H1 (cell line): ENCODE measurements around the gene LENG9. TPM values are rescaled to one million over a fixed set of nuclear protein-coding genes. Genes with fewer than 3 reads are reported as not detected.

ENCODE experiments used
- CTCF ChIA-PET: fragments of 300-600 bp; sonication (Branson Sonifier 250); formaldehyde crosslinking; loops from one replicate; lab custom pipeline; 2021; ENCODE audit not compliant: partially characterized antibody; lab: Charles Lee
- POLR2A ChIA-PET: fragments of 300-600 bp; sonication (Branson Sonifier 250); formaldehyde crosslinking; loops from one replicate; lab custom pipeline; 2021; ENCODE audit warnings: inconsistent platforms; ENCODE audit not compliant: partially characterized antibody; lab: Charles Lee
- DNase-seq, 2 experiments: peaks; one replicate each; pipeline versions ENCODE4 v3.0.0 to v3.0.0-alpha.2; 2010 to 2022; ENCODE audit warnings: low spot score in 2 of 2, low read depth in 1 of 2, mixed read lengths in 1 of 2
- FAIRE-seq: peaks from 2 replicates; lab custom pipeline; 2011; peaks lifted over from hg19 to GRCh38; lab: Jason Lieb, UNC
- H2AFZ ChIP-seq: 2 replicates; pipeline ENCODE4 v1.8.1; 2012; ENCODE audit warnings: low read length, inconsistent platforms
- H2AK5ac ChIP-seq: 2 replicates; pipeline ENCODE4 v1.6.1; 2013; ENCODE audit warnings: low read depth, low read length
- H2BK120ac ChIP-seq: replicated peaks from 2 replicates; pipeline ENCODE3; 2013; ENCODE audit warnings: low read depth, low read length, inconsistent platforms
- H2BK12ac ChIP-seq: 2 replicates; pipeline ENCODE4 v1.6.1; 2013; ENCODE audit warnings: low read depth, low read length
- H2BK15ac ChIP-seq: 2 replicates; pipeline ENCODE4 v1.6.1; 2013; ENCODE audit warnings: low read length
- H2BK20ac ChIP-seq: 2 replicates; pipeline ENCODE4 v1.6.1; 2013; ENCODE audit warnings: low read length
- H2BK5ac ChIP-seq: 2 replicates; pipeline ENCODE4 v1.6.1; 2013; ENCODE audit warnings: low read depth, low read length
- H3K14ac ChIP-seq: 2 replicates; pipeline ENCODE4 v1.6.1; 2013; ENCODE audit warnings: inconsistent platforms; ENCODE audit not compliant: insufficient read length
- H3K18ac ChIP-seq: 2 replicates; pipeline ENCODE4 v1.6.1; 2013; ENCODE audit warnings: low read length; ENCODE audit errors: extremely low read depth
- H3K23ac ChIP-seq: 2 replicates; pipeline ENCODE4 v1.6.1; 2013; ENCODE audit warnings: inconsistent platforms; ENCODE audit not compliant: insufficient read length
- H3K23me2 ChIP-seq: 2 replicates; pipeline ENCODE4 v1.6.1; 2013; ENCODE audit warnings: low read depth, low read length
- H3K27ac ChIP-seq: 2 replicates; pipeline ENCODE4 v1.6.1; 2011; ENCODE audit warnings: low read depth, low read length, inconsistent platforms
- H3K27me3 ChIP-seq, 4 experiments: replicated peaks in 1 of 4; 1 replicate in 1 of 4; 2 replicates in 3 of 4; pipeline versions ENCODE4 v1.6.1 to v1.8.1; 2011 to 2013; ENCODE audit warnings: low read length in 3 of 4, mild to moderate bottlenecking in 3 of 4, inconsistent platforms in 2 of 4, mixed read lengths in 2 of 4, moderate library complexity in 1 of 4; ENCODE audit not compliant: control insufficient read depth in 3 of 4, insufficient read depth in 3 of 4; ENCODE audit errors: extremely low read depth in 1 of 4
- H3K36me3 ChIP-seq, 4 experiments: 2 replicates each; pipeline versions ENCODE4 v1.6.1 to v1.8.1; 2011 to 2013; ENCODE audit warnings: mild to moderate bottlenecking in 4 of 4, low read length in 3 of 4, moderate library complexity in 2 of 4, control low read depth in 1 of 4, inconsistent platforms in 1 of 4; ENCODE audit not compliant: insufficient read depth in 4 of 4, control insufficient read depth in 2 of 4
- H3K4ac ChIP-seq: replicated peaks from 2 replicates; pipeline ENCODE3; 2013; ENCODE audit warnings: low read length, low read depth, mixed read lengths, inconsistent platforms; ENCODE audit not compliant: insufficient read length
- H3K4me1 ChIP-seq, 4 experiments: replicated peaks in 1 of 4; 1 replicate in 1 of 4; 2 replicates in 3 of 4; pipeline versions ENCODE4 v1.6.1 to v1.8.1; 2011 to 2013; ENCODE audit warnings: low read length in 3 of 4, inconsistent platforms in 2 of 4, mixed read lengths in 1 of 4; ENCODE audit not compliant: insufficient read depth in 4 of 4, control insufficient read depth in 3 of 4
- H3K4me2 ChIP-seq, 2 experiments: 2 replicates each; pipeline versions ENCODE4 v1.6.1 to v1.8.1; 2011 to 2013; ENCODE audit warnings: low read depth in 2 of 2, low read length in 2 of 2, control low read depth in 1 of 2, inconsistent platforms in 1 of 2, mild to moderate bottlenecking in 1 of 2; ENCODE audit not compliant: insufficient read depth in 1 of 2
- H3K4me3 ChIP-seq, 4 experiments: fragments of 200-600, 300-600 bp in 1 of 4; sonication (generic), shearing (Covaris generic), sonication (Bioruptor Twin) in 1 of 4; 2 replicates each; pipeline versions ENCODE4 v1.5.1 to v1.8.1; 2011 to 2016; ENCODE audit warnings: low read length in 4 of 4, low read depth in 3 of 4, control low read depth in 2 of 4, inconsistent platforms in 2 of 4, mild to moderate bottlenecking in 2 of 4, mixed read lengths in 1 of 4, moderate library complexity in 1 of 4; ENCODE audit not compliant: insufficient read depth in 2 of 4; ENCODE audit errors: extremely low read depth in 1 of 4
- H3K56ac ChIP-seq: replicated peaks from 2 replicates; pipeline ENCODE3; 2013; ENCODE audit warnings: low read depth, mild to moderate bottlenecking, mixed read lengths, low read length, inconsistent platforms; ENCODE audit not compliant: insufficient read length
- H3K79me1 ChIP-seq: 2 replicates; pipeline ENCODE4 v1.6.1; 2013; ENCODE audit warnings: low read depth, low read length, control low read depth
- H3K79me2 ChIP-seq, 2 experiments: 2 replicates each; pipeline versions ENCODE4 v1.6.1 to v1.8.1; 2012 to 2013; ENCODE audit warnings: low read length in 2 of 2, mild to moderate bottlenecking in 2 of 2, inconsistent platforms in 1 of 2; ENCODE audit not compliant: insufficient read depth in 2 of 2, control insufficient read depth in 1 of 2
- H3K9ac ChIP-seq, 4 experiments: replicated peaks in 1 of 4; 1 replicate in 1 of 4; 2 replicates in 3 of 4; pipeline versions ENCODE4 v1.6.1 to v1.8.1; 2011 to 2013; ENCODE audit warnings: low read depth in 3 of 4, low read length in 3 of 4, control low read depth in 2 of 4, mild to moderate bottlenecking in 2 of 4, moderate library complexity in 2 of 4, inconsistent platforms in 1 of 4; ENCODE audit errors: extremely low read depth in 1 of 4
- H3K9me3 ChIP-seq, 2 experiments: 2 replicates each; pipeline versions ENCODE4 v1.6.1 to v1.8.1; 2012 to 2013; ENCODE audit warnings: mild to moderate bottlenecking in 2 of 2, moderate library complexity in 2 of 2, control low read depth in 1 of 2, inconsistent platforms in 1 of 2, low read depth in 1 of 2, low read length in 1 of 2, mixed read lengths in 1 of 2; ENCODE audit not compliant: insufficient read depth in 2 of 2
- H4K20me1 ChIP-seq, 2 experiments: replicated peaks in 1 of 2; 2 replicates each; pipeline versions ENCODE3 to v1.8.1; 2011 to 2013; ENCODE audit warnings: inconsistent platforms in 2 of 2, low read length in 2 of 2, mild to moderate bottlenecking in 1 of 2; ENCODE audit not compliant: insufficient read depth in 2 of 2, control insufficient read depth in 1 of 2
- H4K5ac ChIP-seq: 2 replicates; pipeline ENCODE4 v1.6.1; 2013; ENCODE audit warnings: low read length, low read depth, mixed read lengths, inconsistent platforms; ENCODE audit not compliant: insufficient read length
- H4K8ac ChIP-seq: 2 replicates; pipeline ENCODE4 v1.8.0; 2013; ENCODE audit warnings: mild to moderate bottlenecking, moderate library complexity, low read length, inconsistent platforms; ENCODE audit not compliant: insufficient read depth; ENCODE audit errors: extremely low read depth
- H4K91ac ChIP-seq: replicated peaks from 2 replicates; pipeline ENCODE3; 2013; ENCODE audit warnings: low read length, mixed read lengths, inconsistent platforms; ENCODE audit not compliant: insufficient read length
- CTCF ChIP-seq, 3 experiments: IDR thresholded peaks; 1 replicate in 2 of 3; 2 replicates in 1 of 3; pipeline versions ENCODE4 v1.5.1 to v1.6.1; 2011; ENCODE audit warnings: low read length in 3 of 3, mild to moderate bottlenecking in 3 of 3, inconsistent platforms in 2 of 3, low read depth in 1 of 3, moderate library complexity in 1 of 3; ENCODE audit not compliant: insufficient read depth in 1 of 3; ENCODE audit errors: control extremely low read depth in 1 of 3
- GABPA ChIP-seq: IDR thresholded peaks from 2 replicates; pipeline ENCODE4 v1.6.1; 2011; ENCODE audit warnings: mild to moderate bottlenecking, low read length, moderate library complexity, borderline replicate concordance; ENCODE audit not compliant: insufficient read depth
- HDAC2 ChIP-seq, 2 experiments: fragments of 300-600 bp in 1 of 2; sonication (generic) in 1 of 2; IDR thresholded peaks; 2 replicates each; pipeline ENCODE4 v1.6.1; 2011 to 2012; ENCODE audit warnings: low read depth in 2 of 2, low read length in 2 of 2, mild to moderate bottlenecking in 2 of 2, moderate library complexity in 2 of 2, borderline replicate concordance in 1 of 2, inconsistent platforms in 1 of 2
- NRF1 ChIP-seq: IDR thresholded peaks from 2 replicates; pipeline ENCODE4 v1.6.1; 2011; ENCODE audit warnings: mild to moderate bottlenecking, low read depth, low read length, improper control_type of control experiment
- SRF ChIP-seq: IDR thresholded peaks from 2 replicates; pipeline ENCODE4 v1.6.1; 2011; ENCODE audit warnings: mild to moderate bottlenecking, low read depth, low read length, moderate library complexity
- WGBS, 2 experiments: shearing (Covaris generic) in 1 of 2; methylation state at CpG; one replicate each; pipeline versions ENCODE4 v1.1.6 to v1.1.7; 2013 to 2015; ENCODE audit warnings: low lambda C conversion rate in 2 of 2, mixed read lengths in 2 of 2, inconsistent platforms in 1 of 2, low coverage in 1 of 2, missing lambda C conversion rate in 1 of 2; ENCODE audit not compliant: insufficient replicate concordance in 2 of 2, insufficient coverage in 1 of 2, insufficient read length in 1 of 2; ENCODE audit errors: extremely low coverage in 1 of 2, missing lambda C conversion rate in 1 of 2; 5-methylcytosine and 5-hydroxymethylcytosine counted together
- polyA plus RNA-seq, 7 experiments: library from polyadenylated mRNA; depleted of rRNA in 3 of 7; stranded (reverse) in 5 of 7; unstranded in 2 of 7; fragments of >200 nt in 5 of 7; fragments of 200-250 nt in 2 of 7; gene quantifications; 1 replicate in 5 of 7; 2 replicates in 1 of 7; 4 replicates in 1 of 7; pipeline versions ENCODE4 v1.2.1 to v1.2.3, GENCODE V29; 2011 to 2013; ENCODE audit warnings: missing spikeins in 2 of 7, mixed read lengths in 2 of 7
- total RNA-seq: library from RNA; stranded (reverse); fragmentation: NEBNext Ultra II Directional; extraction: Animal tissue kit (Norgen Biotek cat#: 25700); gene quantifications from 2 replicates; pipeline ENCODE4 v1.2.1, GENCODE V29; 2021

LENG9 gene
- total and polyA plus RNA-seq, 2 of the 8 experiments (the other 6 are each of a cell fraction or from before 2014, with no cell fraction given) = 1.6 to 3.9 TPM

- Histone ChIP-seq H3K18ac (peak overlapping the region; percentile 87; the same call in 1 of the 2 replicates), H3K4me2 (peak overlapping the region; percentile 11 to 55; a peak in 3 of 4 replicates), H4K8ac (no peak overlapping the region), H2AFZ (no peak overlapping the region), H3K79me1 (peaks cover 7% of the 10 kb centered on the region; the same call in 1 of the 2 replicates), H3K23ac (no peak overlapping the region), H3K27me3 (peaks cover 0 to 2% (median 0%) of the 10 kb centered on the region in 4 experiments; a peak in 1 of 7 replicates), H3K4me1 (peaks cover 0 to 30% (median 20%) of the 10 kb centered on the region in 4 experiments; a peak in 6 of 7 replicates), H2BK12ac (peak overlapping the region; percentile 68; the same call in 1 of the 2 replicates), H2BK15ac (peak overlapping the region; percentile 92; the same call in 1 of the 2 replicates), H3K4ac (no peak overlapping the region), H2AK5ac (peak overlapping the region; percentile 93; the same call in 1 of the 2 replicates), H3K56ac (no peak overlapping the region), H3K79me2 (no peaks in the 10 kb centered on the region), H3K27ac (no peak overlapping the region; the same call in 1 of the 2 replicates), H2BK120ac (no peak overlapping the region), H2BK5ac (peak overlapping the region; percentile 75; the same call in 1 of the 2 replicates), H3K36me3 (peaks cover 0 to 6% (median 0%) of the 10 kb centered on the region in 4 experiments; a peak in 1 of 8 replicates), H3K4me3 (peak overlapping the region in 1 of 4 experiments; percentile 20; a peak in 1 of 8 replicates), H2BK20ac (no peak overlapping the region), H4K5ac (no peak overlapping the region), H4K91ac (peak overlapping the region; percentile 88), H4K20me1 (peaks cover 11 to 24% of the 10 kb centered on the region in 2 experiments), H3K9ac (no peak overlapping the region), H3K9me3 (no peaks in the 10 kb centered on the region), H3K14ac (no peak overlapping the region), H3K23me2 (peaks cover 4% of the 10 kb centered on the region)
- DNase-seq (peak in 1 of 2 experiments; percentile 57), FAIRE-seq (no peak)
- no peak for TF ChIP-seq CTCF (IDR thresholded peaks at IDR 0.05; ENCODE audit: control extremely low read depth in 1 of 3, insufficient read depth in 1 of 3, low read depth in 1 of 3, low read length in 3 of 3)
- TF ChIP-seq HDAC2 (IDR thresholded peaks at IDR 0.05; ENCODE audit: borderline replicate concordance in 1 of 2, low read depth in 2 of 2, low read length in 2 of 2) = 0 out of 4 replicates have a peak, but pooled peaks of 1 of the 2 experiments have one; percentile 20
- TF ChIP-seq GABPA = no peak
- no peak for TF ChIP-seq NRF1
- no peak for TF ChIP-seq SRF
- CTCF ChIA-PET = interaction anchor here (1.3 to 7.4 kb wide), 4 partner anchors 15 to 78 kb away, joined by 4 to 109 read pairs (median 34); no protein-coding TSS in a partner anchor
- POLR2A ChIA-PET = interaction anchor here (0.6 to 13.5 kb wide), 9 partner anchors 11 to 1277 kb away, joined by 3 to 133 read pairs (median 5); partner anchors contain the start of genes LENG8 and TTYH1
- WGBS, 2 experiments = 70% methylated on average over 5 of the region's 16 CpGs; no CpG with 5 or more reads in 1 of the 2 experiments
These were observed 28.0 kb downstream of the LENG9 start for GRCh38 chr19:54435551-54436016.
